DOHH2 (cell line): ENCODE data around the gene GFOD2.

Experiments
- H3F3A ChIP-seq: fragments of 200-600 bp; sonication (generic), shearing (Covaris generic); 2 replicates; pipeline ENCODE4 v1.6.0; 2016; ENCODE audit warnings: antibody characterized with exemption, mild to moderate bottlenecking; ENCODE audit not compliant: control insufficient read depth, insufficient read depth
- H3K27ac ChIP-seq: fragments of 200-600 bp; sonication (generic); 2 replicates; pipeline ENCODE4 v1.5.1; 2014; ENCODE audit warnings: low read depth, mild to moderate bottlenecking, low read length, moderate library complexity
- H3K27me3 ChIP-seq: fragments of 200-600 bp; sonication (generic); 2 replicates; pipeline ENCODE4 v1.6.1; 2014; ENCODE audit warnings: mild to moderate bottlenecking, low read length, mixed read lengths; ENCODE audit not compliant: control insufficient read depth
- H3K36me3 ChIP-seq: fragments of 200-600 bp; sonication (generic); 2 replicates; pipeline ENCODE4 v1.6.1; 2014; ENCODE audit warnings: mild to moderate bottlenecking, low read length, moderate library complexity, mixed read lengths; ENCODE audit not compliant: control insufficient read depth
- H3K4me1 ChIP-seq: fragments of 200-600 bp; sonication (generic); 2 replicates; pipeline ENCODE4 v1.6.1; 2014; ENCODE audit warnings: mild to moderate bottlenecking, low read length, mixed read lengths; ENCODE audit not compliant: control insufficient read depth
- H3K4me2 ChIP-seq: fragments of 200-600 bp; sonication (generic); 2 replicates; pipeline ENCODE4 v1.6.0; 2014; ENCODE audit warnings: mild to moderate bottlenecking, low read length, moderate library complexity
- H3K4me3 ChIP-seq: fragments of 200-600 bp; sonication (generic); 2 replicates; pipeline ENCODE4 v1.5.1; 2014; ENCODE audit warnings: mild to moderate bottlenecking, low read length, mixed read lengths
- H3K79me2 ChIP-seq: fragments of 200-600 bp; sonication (generic); 2 replicates; pipeline ENCODE4 v1.6.1; 2014; ENCODE audit warnings: mild to moderate bottlenecking, low read length, mixed read lengths; ENCODE audit not compliant: control insufficient read depth
- H3K9me2 ChIP-seq: fragments of 200-600 bp; sonication (generic); replicated peaks from 2 replicates; pipeline ENCODE4 v1.6.1; 2014; ENCODE audit warnings: mild to moderate bottlenecking, low read length, mixed read lengths; ENCODE audit not compliant: control insufficient read depth
- H3K9me3 ChIP-seq: fragments of 200-600 bp; sonication (generic); 2 replicates; pipeline ENCODE4 v1.6.1; 2014; ENCODE audit warnings: antibody characterized with exemption, low read length, mixed read lengths; ENCODE audit not compliant: control insufficient read depth, insufficient read depth
- H4K20me1 ChIP-seq: fragments of 200-600 bp; sonication (generic); 2 replicates; pipeline ENCODE4 v1.6.0; 2014; ENCODE audit warnings: low read depth, mild to moderate bottlenecking, antibody characterized with exemption, low read length, moderate library complexity; ENCODE audit not compliant: control insufficient read depth, insufficient read depth
- CTCF ChIP-seq: fragments of 200-600 bp; sonication (generic); IDR thresholded peaks from one replicate; pipeline ENCODE4 v1.5.1; 2014; ENCODE audit warnings: antibody characterized with exemption, mild to moderate bottlenecking, low read depth, low read length; ENCODE audit not compliant: poor library complexity, severe bottlenecking
- EZH2phosphoT487 ChIP-seq: fragments of 200-600 bp; sonication (generic); IDR thresholded peaks from 2 replicates; pipeline ENCODE4 v1.6.1; 2017; ENCODE audit warnings: borderline replicate concordance, mild to moderate bottlenecking, antibody characterized with exemption, low read length, moderate library complexity, mixed read lengths

GFOD2 gene

DNA sequence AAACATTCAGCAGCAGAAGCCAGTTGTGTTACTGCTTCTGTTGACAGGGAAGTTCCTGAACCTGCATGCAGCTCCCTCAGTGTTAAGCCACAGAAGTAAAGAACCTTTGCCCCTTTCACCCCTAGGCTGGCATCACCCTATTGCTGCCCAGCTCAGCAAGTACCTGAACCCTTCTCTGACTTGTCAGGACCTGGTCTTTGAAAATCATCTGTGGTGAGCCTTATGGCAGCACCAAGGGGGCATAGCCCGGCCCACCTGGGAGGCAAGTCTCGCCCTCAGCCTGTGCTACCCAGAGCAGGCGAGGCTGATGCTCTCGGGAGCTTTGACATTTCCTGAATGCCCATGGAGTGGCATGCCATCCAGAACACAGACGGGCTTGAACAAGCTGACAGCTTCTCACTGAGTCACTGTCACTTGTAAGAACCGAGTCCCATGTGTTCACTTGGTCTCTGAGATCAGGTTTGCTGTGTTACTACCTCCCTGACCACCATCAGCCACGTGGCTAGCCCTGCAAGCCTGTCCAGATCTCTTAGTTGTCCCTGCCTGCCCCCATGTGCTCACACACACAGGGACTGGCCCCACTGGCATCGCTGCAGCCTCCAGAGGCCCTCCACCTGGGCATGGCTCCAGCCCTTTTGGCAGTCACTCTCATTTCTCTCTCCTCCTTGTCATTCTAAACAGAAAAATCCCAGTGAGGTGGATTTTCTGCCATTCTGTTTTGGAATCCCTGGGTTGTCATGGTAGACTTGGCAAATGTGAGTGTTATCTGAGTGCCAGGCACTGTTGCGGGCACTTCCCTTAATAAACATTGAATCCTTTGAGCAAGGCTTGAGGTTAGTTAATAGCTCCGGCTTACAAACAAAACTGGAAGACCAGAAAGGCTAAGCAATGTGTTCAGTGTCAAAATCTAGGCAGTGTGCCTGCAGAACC, 77.1 kb downstream of the GFOD2 start:
- Histone ChIP-seq H3K9me3 (no peaks in the 10 kb centered on the region), H3K36me3 (peaks cover 40% of the 10 kb centered on the region), H3K9me2 (no peaks in the 10 kb centered on the region), H3K4me3 (no peak overlapping the region), H3K4me2 (no peak overlapping the region), H3K79me2 (peaks cover 21% of the 10 kb centered on the region), H3K4me1 (peaks cover 25% of the 10 kb centered on the region), H4K20me1 (no peaks in the 10 kb centered on the region), H3K27ac (no peak overlapping the region), H3K27me3 (no peaks in the 10 kb centered on the region), H3F3A (peaks cover 10% of the 10 kb centered on the region)
- no peak for TF ChIP-seq CTCF
- no peak for TF ChIP-seq EZH2phosphoT487

GRCh38 chr16:67637625-67638024, 81.5 kb downstream of the GFOD2 start:
- Histone ChIP-seq H3K27ac (no peak overlapping the region), H3K36me3 (peaks cover 56% of the 10 kb centered on the region), H3K4me2 (no peak overlapping the region), H3K9me2 (no peaks in the 10 kb centered on the region), H3F3A (peaks cover 7% of the 10 kb centered on the region; the same call in 1 of the 2 replicates), H4K20me1 (no peaks in the 10 kb centered on the region), H3K27me3 (no peaks in the 10 kb centered on the region), H3K9me3 (no peaks in the 10 kb centered on the region), H3K4me1 (no peaks in the 10 kb centered on the region), H3K4me3 (no peak overlapping the region), H3K79me2 (peaks cover 6% of the 10 kb centered on the region)
- no peak for TF ChIP-seq EZH2phosphoT487
- no peak for TF ChIP-seq CTCF

DNA sequence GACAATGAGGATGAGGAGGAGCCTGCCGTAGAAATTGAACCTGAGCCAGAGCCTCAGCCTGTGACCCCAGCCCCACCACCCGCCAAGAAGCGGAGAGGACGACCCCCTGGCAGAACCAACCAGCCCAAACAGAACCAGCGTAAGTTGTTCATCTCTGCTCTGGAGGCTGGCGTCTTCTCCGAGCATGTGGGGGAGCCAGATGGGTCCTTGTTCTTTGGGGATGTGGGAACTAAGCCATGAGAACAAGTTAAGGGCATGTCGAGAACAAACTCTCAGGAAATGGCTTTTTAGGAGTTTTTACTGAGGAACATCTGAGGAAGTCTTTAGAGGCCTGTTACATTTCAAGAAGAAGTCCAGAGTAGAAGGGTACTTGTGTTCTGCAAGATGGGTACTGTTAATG, 82.4 kb downstream of the GFOD2 start:
- no peaks in the 10 kb centered on the region for H4K20me1 ChIP-seq
- H3K79me2 ChIP-seq, result peaks cover 8% of the 10 kb centered on the region
- no peaks in the 10 kb centered on the region for H3K27me3 ChIP-seq
- no peaks in the 10 kb centered on the region for H3K9me3 ChIP-seq
- H3K4me3 ChIP-seq, result no peak overlapping the region
- no peaks in the 10 kb centered on the region for H3K9me2 ChIP-seq
- peaks cover 65% of the 10 kb centered on the region for H3K36me3 ChIP-seq
- TF ChIP-seq EZH2phosphoT487, result no peak
- no peak for TF ChIP-seq CTCF
- no peak overlapping the region for H3K27ac ChIP-seq
- H3F3A ChIP-seq, result peaks cover 7% of the 10 kb centered on the region; the same call in 1 of the 2 replicates
- no peak overlapping the region for H3K4me2 ChIP-seq
- no peaks in the 10 kb centered on the region for H3K4me1 ChIP-seq
